Neuronal stem cell (in vitro differentiated cells): ENCODE data around the gene MATR3.

Experiments used
- DNase-seq: peaks from one replicate; pipeline ENCODE4 v3.0.0-alpha.2; 2013; ENCODE audit warnings: low spot score
- H2AFZ ChIP-seq: one replicate; pipeline ENCODE4 v1.6.1; 2013; ENCODE audit warnings: mild to moderate bottlenecking, low read length, inconsistent platforms
- H2AK5ac ChIP-seq: 2 replicates; pipeline ENCODE4 v1.6.1; 2013; ENCODE audit warnings: low read depth, mild to moderate bottlenecking, inconsistent platforms, low read length, moderate library complexity, mixed read lengths
- H2BK120ac ChIP-seq: 2 replicates; pipeline ENCODE4 v1.6.1; 2013; ENCODE audit warnings: low read depth, mild to moderate bottlenecking, inconsistent platforms, low read length, moderate library complexity, mixed read lengths
- H2BK12ac ChIP-seq: one replicate; pipeline ENCODE4 v1.6.1; 2013; ENCODE audit warnings: low read length, inconsistent platforms
- H2BK15ac ChIP-seq: 2 replicates; pipeline ENCODE4 v1.6.1; 2013; ENCODE audit warnings: mild to moderate bottlenecking, low read length, inconsistent platforms, mixed read lengths
- H2BK5ac ChIP-seq: one replicate; pipeline ENCODE4 v1.6.1; 2013; ENCODE audit warnings: inconsistent platforms, mild to moderate bottlenecking, low read length, moderate library complexity
- H3K14ac ChIP-seq: one replicate; pipeline ENCODE4 v1.6.1; 2013; ENCODE audit warnings: low read length, inconsistent platforms
- H3K18ac ChIP-seq: 2 replicates; pipeline ENCODE4 v1.6.1; 2013; ENCODE audit warnings: low read length, inconsistent platforms
- H3K23ac ChIP-seq: 2 replicates; pipeline ENCODE4 v1.6.1; 2013; ENCODE audit warnings: low read depth, mild to moderate bottlenecking, mixed read lengths, low read length, inconsistent platforms; ENCODE audit not compliant: poor library complexity
- H3K27ac ChIP-seq: replicated peaks from 3 replicates; pipeline ENCODE4 v1.5.1; 2013; ENCODE audit warnings: low read length, inconsistent platforms
- H3K27me3 ChIP-seq, 3 experiments: 2 replicates each; pipeline ENCODE4 v1.6.1; 2013; ENCODE audit warnings: low read length in 3 of 3, mild to moderate bottlenecking in 2 of 3, inconsistent platforms in 1 of 3, low read depth in 1 of 3, mixed read lengths in 1 of 3, moderate library complexity in 1 of 3; ENCODE audit not compliant: control insufficient read depth in 3 of 3, insufficient read depth in 3 of 3
- H3K36me3 ChIP-seq, 2 donors: replicated peaks in 1 of 2; 2 replicates each; pipeline ENCODE4 v1.6.1; 2013; ENCODE audit warnings: low read length in 2 of 2; ENCODE audit not compliant: control insufficient read depth in 2 of 2, insufficient read depth in 2 of 2
- H3K4ac ChIP-seq: 2 replicates; pipeline ENCODE4 v1.6.1; 2013; ENCODE audit warnings: inconsistent platforms, mild to moderate bottlenecking, low read length, moderate library complexity
- H3K4me1 ChIP-seq, 2 donors: 1 replicate in 1 of 2; 2 replicates in 1 of 2; pipeline ENCODE4 v1.6.1; 2013; ENCODE audit warnings: low read length in 2 of 2, low read depth in 1 of 2; ENCODE audit not compliant: control insufficient read depth in 2 of 2, insufficient read depth in 1 of 2
- H3K4me2 ChIP-seq: one replicate; pipeline ENCODE4 v1.6.1; 2013; ENCODE audit warnings: mild to moderate bottlenecking, low read length, inconsistent platforms; ENCODE audit not compliant: insufficient read depth, poor library complexity, severe bottlenecking
- H3K4me3 ChIP-seq, 2 donors: 2 replicates each; pipeline ENCODE4 v1.5.1; 2013; ENCODE audit warnings: low read length in 2 of 2, mild to moderate bottlenecking in 2 of 2, inconsistent platforms in 1 of 2, moderate library complexity in 1 of 2
- H3K79me1 ChIP-seq: one replicate; pipeline ENCODE4 v1.6.1; 2013; ENCODE audit warnings: low read depth, mild to moderate bottlenecking, inconsistent platforms, low read length, moderate library complexity
- H3K9ac ChIP-seq: one replicate; pipeline ENCODE4 v1.6.1; 2013; ENCODE audit warnings: mild to moderate bottlenecking, low read depth, low read length, inconsistent platforms; ENCODE audit not compliant: poor library complexity
- H3K9me3 ChIP-seq, 2 donors: replicated peaks in 1 of 2; 2 replicates each; pipeline versions ENCODE3 to v1.6.1; 2013; ENCODE audit warnings: low read length in 2 of 2, mild to moderate bottlenecking in 2 of 2, inconsistent platforms in 1 of 2, low read depth in 1 of 2, mixed read lengths in 1 of 2, moderate library complexity in 1 of 2; ENCODE audit not compliant: control insufficient read depth in 2 of 2, insufficient read depth in 1 of 2
- H4K8ac ChIP-seq: one replicate; pipeline ENCODE4 v1.6.1; 2013; ENCODE audit warnings: low read depth, mild to moderate bottlenecking, inconsistent platforms, low read length, moderate library complexity
- H4K91ac ChIP-seq: one replicate; pipeline ENCODE4 v1.6.1; 2013; ENCODE audit warnings: low read length, low read depth, mild to moderate bottlenecking, inconsistent platforms; ENCODE audit not compliant: poor library complexity
- WGBS, 2 donors: extraction: QIAGEN DNeasy Blood & Tissue Kit; methylation state at CpG; one replicate each; pipeline ENCODE4 v1.1.7; 2013; ENCODE audit warnings: missing lambda C conversion rate in 2 of 2, mixed read lengths in 1 of 2; ENCODE audit not compliant: insufficient read length in 2 of 2, insufficient replicate concordance in 1 of 2; ENCODE audit errors: extremely low coverage in 2 of 2; 5-methylcytosine and 5-hydroxymethylcytosine counted together

The MATR3 gene

GRCh38 chr5:139361835-139362429 lies 68.4 kb downstream of the MATR3 start:
- Histone ChIP-seq H3K9me3 (no peaks in the 10 kb centered on the region), H2AFZ (no peak overlapping the region), H3K36me3 (peaks cover 16 to 84% of the 10 kb centered on the region in 2 donors), H2BK120ac (no peak overlapping the region), H3K9ac (no peak overlapping the region), H2AK5ac (no peak overlapping the region), H2BK15ac (no peak overlapping the region), H3K4me2 (no peak overlapping the region), H3K27ac (no peak overlapping the region), H3K23ac (no peak overlapping the region), H3K4ac (no peak overlapping the region), H3K79me1 (peaks cover 6% of the 10 kb centered on the region), H3K4me3 (no peak overlapping the region), H2BK5ac (no peak overlapping the region), H4K91ac (no peak overlapping the region), H3K18ac (no peak overlapping the region), H3K4me1 (no peaks in the 10 kb centered on the region), H3K14ac (no peak overlapping the region), H2BK12ac (no peak overlapping the region), H4K8ac (no peak overlapping the region), H3K27me3 (no peaks in the 10 kb centered on the region)
- no peak for DNase-seq
- WGBS, 2 donors = no CpG with 5 or more reads among the region's 6 CpGs

- H3K4ac ChIP-seq = no peak overlapping the region
- no peak overlapping the region for H3K18ac ChIP-seq
- no peak overlapping the region for H2BK5ac ChIP-seq
- no peak for DNase-seq
- H3K4me1 ChIP-seq = no peaks in the 10 kb centered on the region
- no peak overlapping the region for H2BK120ac ChIP-seq
- no peak overlapping the region for H4K8ac ChIP-seq
- H3K9me3 ChIP-seq = no peaks in the 10 kb centered on the region
- H3K4me2 ChIP-seq = no peak overlapping the region
- no CpG with 5 or more reads among the region's 2 CpGs for WGBS, 2 donors
- no peak overlapping the region for H3K27ac ChIP-seq
- peaks cover 18 to 81% of the 10 kb centered on the region in 2 donors for H3K36me3 ChIP-seq
- H4K91ac ChIP-seq = no peak overlapping the region
- no peak overlapping the region for H3K9ac ChIP-seq
- H3K23ac ChIP-seq = no peak overlapping the region
- H3K4me3 ChIP-seq = no peak overlapping the region
- no peak overlapping the region for H2BK15ac ChIP-seq
- no peaks in the 10 kb centered on the region for H3K27me3 ChIP-seq
- H3K79me1 ChIP-seq = peaks cover 5% of the 10 kb centered on the region
- no peak overlapping the region for H2AK5ac ChIP-seq
- H2BK12ac ChIP-seq = no peak overlapping the region
- no peak overlapping the region for H2AFZ ChIP-seq
- H3K14ac ChIP-seq = no peak overlapping the region
Measured at GRCh38 chr5:139363937-139364336, 70.4 kb downstream of the MATR3 start.

- Histone ChIP-seq H3K36me3 (peaks cover 18 to 81% of the 10 kb centered on the region in 2 donors), H3K4me3 (no peak overlapping the region)
- WGBS, 2 donors = no CpG with 5 or more reads among the region's 2 CpGs
Measured at GRCh38 chr5:139364466-139364865, 70.9 kb downstream of the MATR3 start.

GRCh38 chr5:139368613-139369012 lies 75.1 kb downstream of the MATR3 start:
- Histone ChIP-seq H2AK5ac (no peak overlapping the region), H3K4me3 (no peak overlapping the region), H3K4me2 (no peak overlapping the region), H2BK5ac (no peak overlapping the region), H3K9ac (no peak overlapping the region), H2BK120ac (no peak overlapping the region), H3K4me1 (no peaks in the 10 kb centered on the region), H4K91ac (no peak overlapping the region), H2BK15ac (no peak overlapping the region), H3K23ac (no peak overlapping the region), H3K27me3 (no peaks in the 10 kb centered on the region), H3K36me3 (peaks cover 30 to 90% of the 10 kb centered on the region in 2 donors), H3K9me3 (no peaks in the 10 kb centered on the region), H3K79me1 (peaks cover 3% of the 10 kb centered on the region), H4K8ac (no peak overlapping the region), H3K18ac (no peak overlapping the region), H2AFZ (no peak overlapping the region), H2BK12ac (no peak overlapping the region), H3K14ac (no peak overlapping the region), H3K4ac (no peak overlapping the region), H3K27ac (no peak overlapping the region)
- DNase-seq = no peak
- WGBS, 2 donors = no CpG with 5 or more reads among the region's 2 CpGs

More at GRCh38 chr5:139364466-139364865, 70.9 kb downstream of the MATR3 start:
- Histone ChIP-seq H3K23ac (no peak overlapping the region), H3K4ac (no peak overlapping the region), H3K4me2 (no peak overlapping the region), H2BK15ac (no peak overlapping the region), H2BK120ac (no peak overlapping the region), H4K91ac (no peak overlapping the region), H3K4me1 (no peaks in the 10 kb centered on the region), H2AFZ (no peak overlapping the region), H3K27ac (no peak overlapping the region), H3K79me1 (peaks cover 3% of the 10 kb centered on the region), H3K18ac (no peak overlapping the region), H2BK5ac (no peak overlapping the region), H2AK5ac (no peak overlapping the region), H3K9ac (no peak overlapping the region), H3K9me3 (no peaks in the 10 kb centered on the region), H4K8ac (no peak overlapping the region), H2BK12ac (no peak overlapping the region), H3K14ac (no peak overlapping the region), H3K27me3 (no peaks in the 10 kb centered on the region)
- no peak for DNase-seq
